ENCODE measurements around the gene VWA3B. TPM values are rescaled to one million over a fixed set of nuclear protein-coding genes. Genes with fewer than 3 reads are reported as not detected.

Gene VWA3B
- total RNA-seq, 1 donor from 2014 or later = under 0.01 TPM

GRCh38 chr2:98357849-98358248, 270.9 kb downstream of the VWA3B start:
- no peak for FAIRE-seq

GRCh38 chr2:98359986-98360385, 273.0 kb downstream of the VWA3B start:
- DNase-seq (ENCODE audit: low spot score in 2 of 2) = no peak
- FAIRE-seq = no peak

More at GRCh38 chr2:98357849-98358248, 270.9 kb downstream of the VWA3B start:
- no peak for DNase-seq (ENCODE audit: low spot score in 2 of 2)

Other genes with a start within 250 kb of the VWA3B start
- 30.2 TPM for gene TMEM131, start 91.2 kb upstream of the VWA3B start, total RNA-seq

Data from frontal cortex (tissue), 4 donors.